Measurements from ENCODE around the gene CCDC117.

- TF ChIP-seq TAF1 (conservative IDR thresholded peaks at IDR 0.05) = no peak
- TF ChIP-seq CTCF (IDR thresholded peaks at IDR 0.05; ENCODE audit: low read depth, low read length, missing input control) = no peak
- TF ChIP-seq RAD21 (IDR thresholded peaks at IDR 0.05) = no peak
- no peak for TF ChIP-seq ZBTB33 (IDR thresholded peaks at IDR 0.05)
- TF ChIP-seq YY1 (IDR thresholded peaks at IDR 0.05) = no peak
- no peak for TF ChIP-seq FOXA1 (IDR thresholded peaks at IDR 0.05)
- TF ChIP-seq JUND (IDR thresholded peaks at IDR 0.05) = no peak
- no peak for TF ChIP-seq GABPA (IDR thresholded peaks at IDR 0.05 in 1 of 2, conservative IDR thresholded peaks at IDR 0.05 in 1 of 2)
- TF ChIP-seq, protein P1, sequence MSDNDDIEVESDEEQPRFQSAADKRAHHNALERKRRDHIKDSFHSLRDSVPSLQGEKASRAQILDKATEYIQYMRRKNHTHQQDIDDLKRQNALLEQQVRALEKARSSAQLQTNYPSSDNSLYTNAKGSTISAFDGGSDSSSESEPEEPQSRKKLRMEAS (IDR thresholded peaks at IDR 0.05) = no peak
- TF ChIP-seq REST (IDR thresholded peaks at IDR 0.05) = no peak
- TF ChIP-seq NR2F2 (IDR thresholded peaks at IDR 0.05) = no peak
- no peak for TF ChIP-seq SP1 (IDR thresholded peaks at IDR 0.05)
Measured at GRCh38 chr22:28810821-28811491, 38.5 kb downstream of the CCDC117 start.

All from liver (tissue), 3 donors.